HCT116 (cell line): Measurements from ENCODE around the gene SCFD2.

Experiments used
- TF ChIP-seq, protein P1 (sequence below): IDR thresholded peaks from 2 replicates; pipeline ENCODE4 v1.6.1; 2012
- TF ChIP-seq, protein P2 (sequence below), 3 experiments: fragments of 200-600 bp in 1 of 3; sonication (generic) in 1 of 3; IDR thresholded peaks in 2 of 3; conservative IDR thresholded peaks in 1 of 3; 2 replicates each; pipeline ENCODE4 v1.5.1; 2012 to 2017; ENCODE audit warnings: low read depth in 2 of 3, low read length in 2 of 3, antibody characterized with exemption in 1 of 3, borderline replicate concordance in 1 of 3, control low read depth in 1 of 3, mild to moderate bottlenecking in 1 of 3, mixed read lengths in 1 of 3, mixed run types in 1 of 3, moderate library complexity in 1 of 3; ENCODE audit not compliant: insufficient read depth in 1 of 3

DNA sequence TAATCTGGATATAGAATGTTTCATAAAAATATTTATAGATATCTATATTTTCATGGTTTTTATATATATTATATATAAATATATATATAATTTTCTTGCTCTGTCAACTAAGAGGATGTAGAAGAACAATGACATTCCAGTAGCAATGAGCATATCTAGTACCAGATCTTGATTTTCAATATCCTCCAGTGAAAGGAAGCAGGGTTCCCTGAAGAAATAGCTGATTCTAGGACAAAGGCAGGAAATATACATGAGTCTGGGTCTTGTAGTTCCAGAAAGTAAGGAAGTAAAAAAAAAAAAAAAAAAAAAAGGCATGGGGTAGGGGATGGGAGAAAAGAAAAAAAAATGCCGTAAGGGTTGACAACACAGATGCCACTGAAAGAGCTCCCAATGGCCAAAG lies 262.4 kb downstream of the SCFD2 start:
- TF ChIP-seq, protein P1, sequence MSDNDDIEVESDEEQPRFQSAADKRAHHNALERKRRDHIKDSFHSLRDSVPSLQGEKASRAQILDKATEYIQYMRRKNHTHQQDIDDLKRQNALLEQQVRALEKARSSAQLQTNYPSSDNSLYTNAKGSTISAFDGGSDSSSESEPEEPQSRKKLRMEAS: no peak
- TF ChIP-seq, protein P2, sequence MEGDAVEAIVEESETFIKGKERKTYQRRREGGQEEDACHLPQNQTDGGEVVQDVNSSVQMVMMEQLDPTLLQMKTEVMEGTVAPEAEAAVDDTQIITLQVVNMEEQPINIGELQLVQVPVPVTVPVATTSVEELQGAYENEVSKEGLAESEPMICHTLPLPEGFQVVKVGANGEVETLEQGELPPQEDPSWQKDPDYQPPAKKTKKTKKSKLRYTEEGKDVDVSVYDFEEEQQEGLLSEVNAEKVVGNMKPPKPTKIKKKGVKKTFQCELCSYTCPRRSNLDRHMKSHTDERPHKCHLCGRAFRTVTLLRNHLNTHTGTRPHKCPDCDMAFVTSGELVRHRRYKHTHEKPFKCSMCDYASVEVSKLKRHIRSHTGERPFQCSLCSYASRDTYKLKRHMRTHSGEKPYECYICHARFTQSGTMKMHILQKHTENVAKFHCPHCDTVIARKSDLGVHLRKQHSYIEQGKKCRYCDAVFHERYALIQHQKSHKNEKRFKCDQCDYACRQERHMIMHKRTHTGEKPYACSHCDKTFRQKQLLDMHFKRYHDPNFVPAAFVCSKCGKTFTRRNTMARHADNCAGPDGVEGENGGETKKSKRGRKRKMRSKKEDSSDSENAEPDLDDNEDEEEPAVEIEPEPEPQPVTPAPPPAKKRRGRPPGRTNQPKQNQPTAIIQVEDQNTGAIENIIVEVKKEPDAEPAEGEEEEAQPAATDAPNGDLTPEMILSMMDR (IDR thresholded peaks at IDR 0.05 in 2 of 3, conservative IDR thresholded peaks at IDR 0.05 in 1 of 3; ENCODE audit: borderline replicate concordance in 1 of 3, insufficient read depth in 1 of 3, low read depth in 2 of 3, low read length in 2 of 3): no peak
